Activated naive CD8-positive, alpha-beta T cell (primary cell): ENCODE results near the gene KCNQ1.

Experiments
- H3K27ac Mint-ChIP-seq: one replicate; pipeline ENCODE4 v1.8.0; 2021; ENCODE audit warnings: mixed read lengths
- H3K27me3 Mint-ChIP-seq: one replicate; pipeline ENCODE4 v1.8.0; 2021; ENCODE audit warnings: mixed read lengths
- H3K36me3 Mint-ChIP-seq: one replicate; pipeline ENCODE4 v1.8.0; 2021; ENCODE audit warnings: mixed read lengths
- H3K4me1 Mint-ChIP-seq: one replicate; pipeline ENCODE4 v1.8.0; 2021; ENCODE audit warnings: low read depth, mixed read lengths
- H3K4me3 Mint-ChIP-seq: one replicate; pipeline ENCODE4 v1.8.0; 2021; ENCODE audit warnings: mild to moderate bottlenecking, mixed read lengths
- H3K9me3 Mint-ChIP-seq: one replicate; pipeline ENCODE4 v1.8.0; 2021; ENCODE audit warnings: low read depth, mixed read lengths

The KCNQ1 gene

GRCh38 chr11:2803186-2804091 lies 358.6 kb downstream of the KCNQ1 start:
- Mint-ChIP-seq H3K4me1 (peaks cover 5% of the 10 kb centered on the region), H3K27me3 (no peaks in the 10 kb centered on the region), H3K27ac (no peak overlapping the region), H3K4me3 (no peak overlapping the region), H3K36me3 (peaks cover 8% of the 10 kb centered on the region), H3K9me3 (no peaks in the 10 kb centered on the region)

- Mint-ChIP-seq H3K27me3 (no peaks in the 10 kb centered on the region), H3K4me1 (peaks cover 10% of the 10 kb centered on the region), H3K36me3 (peaks cover 3% of the 10 kb centered on the region), H3K27ac (no peak overlapping the region), H3K4me3 (no peak overlapping the region), H3K9me3 (no peaks in the 10 kb centered on the region)
Observed at GRCh38 chr11:2804189-2804588, 359.4 kb downstream of the KCNQ1 start.

- Mint-ChIP-seq H3K36me3 (peaks cover 3% of the 10 kb centered on the region), H3K27me3 (no peaks in the 10 kb centered on the region), H3K4me1 (peaks cover 16% of the 10 kb centered on the region), H3K4me3 (no peak overlapping the region), H3K9me3 (no peaks in the 10 kb centered on the region), H3K27ac (no peak overlapping the region)
Observed at GRCh38 chr11:2804701-2805387, 360.0 kb downstream of the KCNQ1 start.

- peaks cover 3% of the 10 kb centered on the region for H3K36me3 Mint-ChIP-seq
- peaks cover 17% of the 10 kb centered on the region for H3K4me1 Mint-ChIP-seq
- no peak overlapping the region for H3K27ac Mint-ChIP-seq
- H3K4me3 Mint-ChIP-seq = no peak overlapping the region
- H3K9me3 Mint-ChIP-seq = no peaks in the 10 kb centered on the region
- H3K27me3 Mint-ChIP-seq = no peaks in the 10 kb centered on the region
Observed at GRCh38 chr11:2805388-2806056, 360.7 kb downstream of the KCNQ1 start.

- Mint-ChIP-seq H3K4me3 (no peak overlapping the region), H3K36me3 (peaks cover 3% of the 10 kb centered on the region), H3K27me3 (no peaks in the 10 kb centered on the region), H3K27ac (no peak overlapping the region), H3K4me1 (peaks cover 18% of the 10 kb centered on the region), H3K9me3 (no peaks in the 10 kb centered on the region)
Observed at GRCh38 chr11:2806351-2807024, 361.7 kb downstream of the KCNQ1 start.

GRCh38 chr11:2807025-2807681 lies 362.3 kb downstream of the KCNQ1 start:
- Mint-ChIP-seq H3K4me3 (no peak overlapping the region), H3K4me1 (peaks cover 21% of the 10 kb centered on the region), H3K36me3 (peaks cover 3% of the 10 kb centered on the region), H3K27ac (no peak overlapping the region), H3K9me3 (no peaks in the 10 kb centered on the region), H3K27me3 (no peaks in the 10 kb centered on the region)

GRCh38 chr11:2807801-2808241 lies 363.0 kb downstream of the KCNQ1 start:
- H3K27ac Mint-ChIP-seq = no peak overlapping the region
- H3K4me3 Mint-ChIP-seq = no peak overlapping the region
- peaks cover 27% of the 10 kb centered on the region for H3K4me1 Mint-ChIP-seq
- peaks cover 3% of the 10 kb centered on the region for H3K36me3 Mint-ChIP-seq
- no peaks in the 10 kb centered on the region for H3K27me3 Mint-ChIP-seq
- no peaks in the 10 kb centered on the region for H3K9me3 Mint-ChIP-seq

DNA sequence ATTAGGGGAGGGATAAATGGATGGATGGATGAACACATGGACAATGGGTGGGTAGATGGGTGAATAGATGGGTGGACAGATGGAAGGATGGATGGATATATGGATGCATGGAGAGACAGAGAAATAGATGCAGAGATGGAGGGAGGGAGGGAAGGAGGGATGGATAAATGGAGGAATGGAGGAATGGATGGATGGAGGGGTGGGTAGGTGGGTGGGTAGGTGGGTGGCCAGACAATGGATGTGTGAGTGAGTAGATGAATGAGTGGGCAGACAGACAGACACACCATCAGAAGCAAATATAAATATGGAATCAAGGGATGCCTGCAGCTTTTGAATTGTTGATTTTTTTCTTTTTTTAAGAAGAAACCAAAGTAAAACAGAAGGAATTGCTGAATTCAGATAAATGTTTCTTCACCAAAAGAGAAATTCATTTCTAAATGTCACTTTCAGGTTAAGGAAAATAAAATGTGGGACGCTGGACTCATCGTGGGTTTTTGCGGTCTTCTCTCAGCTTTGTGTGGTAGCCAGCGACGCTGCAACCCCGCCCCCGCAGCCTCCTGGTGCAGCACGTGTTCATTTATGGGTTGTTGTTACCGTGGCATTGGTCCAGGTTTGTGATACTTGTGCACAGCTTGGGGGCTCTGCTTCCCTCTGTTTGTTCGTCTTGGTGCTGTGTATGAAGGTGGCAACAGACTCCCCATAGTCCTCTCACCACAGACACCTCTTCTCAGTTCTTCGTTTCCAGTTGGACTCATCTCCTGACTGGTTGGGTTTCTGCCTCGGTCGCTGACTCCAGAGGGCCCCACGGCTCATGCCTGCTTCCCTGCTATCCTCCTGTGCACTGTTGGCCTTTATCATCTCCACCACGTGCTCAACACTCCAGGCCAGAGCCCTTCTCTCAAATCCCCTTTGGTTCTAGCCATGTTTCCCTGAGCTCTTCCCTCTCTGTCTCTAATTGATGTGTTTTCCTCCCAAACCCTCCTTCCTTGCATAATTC lies 364.3 kb downstream of the KCNQ1 start:
- Mint-ChIP-seq H3K4me1 (peaks cover 37% of the 10 kb centered on the region), H3K27me3 (no peaks in the 10 kb centered on the region), H3K9me3 (no peaks in the 10 kb centered on the region), H3K27ac (no peak overlapping the region), H3K4me3 (no peak overlapping the region), H3K36me3 (peaks cover 3% of the 10 kb centered on the region)

- Mint-ChIP-seq H3K27ac (no peak overlapping the region), H3K4me1 (peaks cover 37% of the 10 kb centered on the region), H3K36me3 (peaks cover 3% of the 10 kb centered on the region), H3K27me3 (no peaks in the 10 kb centered on the region), H3K9me3 (no peaks in the 10 kb centered on the region), H3K4me3 (no peak overlapping the region)
Observed at GRCh38 chr11:2809854-2810253, 365.0 kb downstream of the KCNQ1 start.

DNA sequence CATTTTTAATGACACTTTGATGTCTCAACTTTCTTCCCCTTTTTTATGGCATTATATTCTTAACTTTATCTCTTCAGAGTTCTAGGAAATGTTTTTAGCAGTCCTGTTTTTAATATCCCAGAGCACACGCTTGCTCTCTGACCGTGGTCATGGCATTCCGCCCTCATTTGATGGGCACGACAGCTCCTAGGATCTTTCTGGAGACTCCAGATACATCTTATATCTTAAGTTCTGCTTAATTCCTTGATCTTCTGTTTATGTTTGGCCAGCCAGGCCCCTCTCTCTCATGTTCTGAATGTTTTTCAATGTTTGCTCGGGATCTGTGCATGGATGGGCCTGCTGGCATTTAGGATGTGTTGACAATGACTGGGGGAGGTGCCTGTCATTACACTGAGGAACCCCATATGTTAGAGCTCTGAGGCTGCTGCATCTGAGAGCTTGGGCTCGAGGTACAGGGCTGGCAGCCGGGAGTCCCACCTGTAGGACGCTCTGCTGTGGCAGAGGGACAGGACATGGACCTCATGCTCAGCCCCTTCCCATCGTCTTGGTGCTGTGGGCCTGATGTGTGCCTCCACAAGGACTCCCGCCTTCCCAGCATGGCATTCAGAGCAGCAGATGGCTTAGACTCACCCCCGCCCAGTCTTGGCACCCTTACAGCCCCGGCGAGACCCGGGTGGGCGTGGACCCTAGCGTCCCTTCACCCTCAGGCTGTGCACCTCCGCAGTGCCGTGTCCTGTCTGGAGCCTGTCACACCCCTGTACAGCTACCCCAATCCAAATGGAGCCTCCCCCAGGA lies 365.8 kb downstream of the KCNQ1 start:
- Mint-ChIP-seq H3K27me3 (no peaks in the 10 kb centered on the region), H3K4me3 (no peak overlapping the region), H3K4me1 (peaks cover 37% of the 10 kb centered on the region), H3K36me3 (peaks cover 3% of the 10 kb centered on the region), H3K9me3 (no peaks in the 10 kb centered on the region), H3K27ac (no peak overlapping the region)

GRCh38 chr11:2811206-2812091 lies 366.6 kb downstream of the KCNQ1 start:
- Mint-ChIP-seq H3K9me3 (no peaks in the 10 kb centered on the region), H3K4me3 (no peak overlapping the region), H3K36me3 (peaks cover 7% of the 10 kb centered on the region), H3K4me1 (peaks cover 37% of the 10 kb centered on the region), H3K27ac (no peak overlapping the region), H3K27me3 (no peaks in the 10 kb centered on the region)

DNA sequence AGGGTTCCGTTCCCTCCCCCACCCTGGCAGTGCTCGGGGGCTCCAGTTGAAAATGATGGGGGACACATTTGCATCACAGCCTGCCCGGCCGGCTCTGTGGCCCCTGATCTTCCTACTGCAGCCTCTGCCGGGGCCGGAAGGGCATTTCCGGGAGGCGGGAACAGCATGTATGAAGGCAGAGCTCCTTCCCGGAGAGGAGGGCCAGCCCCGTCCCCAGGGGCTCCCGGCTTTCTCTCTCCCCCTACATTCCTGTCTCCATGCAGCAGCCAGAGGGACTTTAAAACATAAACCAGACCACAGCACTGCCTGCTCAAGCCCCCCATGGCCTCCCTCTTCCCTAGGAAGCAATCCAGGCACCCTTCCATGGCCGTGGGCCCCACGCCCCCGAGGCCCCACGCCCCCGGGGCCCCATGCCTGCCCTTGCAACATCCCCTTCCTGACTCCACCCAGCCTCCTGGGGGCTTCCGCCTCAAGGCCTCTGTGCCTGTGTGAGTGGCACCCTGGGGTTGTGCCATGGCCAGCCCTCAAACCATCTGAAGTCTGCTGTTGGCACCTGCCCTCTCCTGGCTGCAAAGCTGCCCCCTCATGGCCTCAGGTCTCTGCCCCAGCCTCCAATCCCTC lies 367.7 kb downstream of the KCNQ1 start:
- H3K4me1 Mint-ChIP-seq = peaks cover 37% of the 10 kb centered on the region
- H3K9me3 Mint-ChIP-seq = no peaks in the 10 kb centered on the region
- peaks cover 7% of the 10 kb centered on the region for H3K36me3 Mint-ChIP-seq
- peak overlapping the region; percentile 64 for H3K27ac Mint-ChIP-seq
- H3K4me3 Mint-ChIP-seq = no peak overlapping the region
- H3K27me3 Mint-ChIP-seq = no peaks in the 10 kb centered on the region
